GM23338 (cell line): ENCODE results near the gene EHMT2. TPM values are rescaled to one million over a fixed set of nuclear protein-coding genes. Genes with fewer than 3 reads are reported as not detected.

Source experiments
- ATAC-seq: fragments of 200-7000 bp; cut with Tn5 transposase; 3 replicates; pipeline ENCODE4 v1.9.1; 2020
- DNase-seq: peaks from one replicate; pipeline ENCODE4 v3.0.0-alpha.2; 2015; ENCODE audit warnings: low spot score
- H2AFZ ChIP-seq: fragments of 200-600 bp; sonication (generic); 2 replicates; pipeline ENCODE4 v1.8.0; 2016; ENCODE audit warnings: antibody characterized with exemption, mild to moderate bottlenecking, moderate library complexity
- H3F3A ChIP-seq: fragments of 200-600 bp; sonication (generic); replicated peaks from 2 replicates; pipeline ENCODE4 v1.8.0; 2017; ENCODE audit warnings: antibody characterized with exemption, mixed run types, low read depth
- H3K27ac ChIP-seq: fragments of 200-600 bp; sonication (generic); 2 replicates; pipeline ENCODE4 v1.6.1; 2016; ENCODE audit warnings: low read depth
- H3K27me3 ChIP-seq: fragments of 200-600 bp; sonication (generic); 2 replicates; pipeline ENCODE4 v1.8.0; 2016; ENCODE audit warnings: mild to moderate bottlenecking, mixed run types, moderate library complexity; ENCODE audit not compliant: insufficient read depth
- H3K36me3 ChIP-seq: fragments of 200-600 bp; sonication (generic); 2 replicates; pipeline ENCODE4 v1.8.0; 2016; ENCODE audit warnings: mild to moderate bottlenecking; ENCODE audit not compliant: insufficient read depth
- H3K4me1 ChIP-seq: fragments of 200-600 bp; sonication (generic); 2 replicates; pipeline ENCODE4 v1.8.0; 2016; ENCODE audit warnings: mild to moderate bottlenecking, moderate library complexity; ENCODE audit not compliant: insufficient read depth
- H3K4me2 ChIP-seq: fragments of 200-600 bp; sonication (generic); 2 replicates; pipeline ENCODE4 v1.7.1; 2017; ENCODE audit warnings: mixed run types
- H3K4me3 ChIP-seq: fragments of 200-600 bp; sonication (generic); 2 replicates; pipeline ENCODE4 v1.6.1; 2016; ENCODE audit warnings: mixed run types
- H3K79me2 ChIP-seq: fragments of 200-600 bp; sonication (generic); replicated peaks from 2 replicates; pipeline ENCODE4 v1.8.0; 2017; ENCODE audit warnings: mild to moderate bottlenecking; ENCODE audit not compliant: insufficient read depth
- H3K9me2 ChIP-seq: fragments of 200-600 bp; sonication (generic); 2 replicates; pipeline ENCODE4 v1.8.0; 2017; ENCODE audit not compliant: insufficient read depth
- H4K20me1 ChIP-seq: fragments of 200-600 bp; sonication (generic); replicated peaks from 2 replicates; pipeline ENCODE4 v1.8.0; 2017; ENCODE audit warnings: mild to moderate bottlenecking; ENCODE audit not compliant: insufficient read depth
- H3K27ac Mint-ChIP-seq: 2 replicates; pipeline ENCODE4 v1.8.0; 2020; ENCODE audit warnings: inconsistent platforms, mild to moderate bottlenecking, moderate library complexity, mixed read lengths
- H3K27me3 Mint-ChIP-seq: 3 replicates; pipeline ENCODE4 v1.8.0; 2022; ENCODE audit warnings: low read depth, mild to moderate bottlenecking, moderate library complexity, mixed read lengths, inconsistent platforms; ENCODE audit not compliant: insufficient read depth, poor library complexity
- H3K36me3 Mint-ChIP-seq: 3 replicates; pipeline ENCODE4 v1.8.0; 2021; ENCODE audit warnings: low read depth, mild to moderate bottlenecking, inconsistent platforms, moderate library complexity, mixed read lengths
- H3K4me1 Mint-ChIP-seq: 3 replicates; pipeline ENCODE4 v1.8.0; 2020; ENCODE audit warnings: mild to moderate bottlenecking, inconsistent platforms, mixed read lengths
- H3K4me3 Mint-ChIP-seq: 3 replicates; pipeline ENCODE4 v1.8.0; 2021; ENCODE audit warnings: moderate library complexity, mild to moderate bottlenecking, inconsistent platforms, mixed read lengths
- H3K9me3 Mint-ChIP-seq: 3 replicates; pipeline ENCODE4 v1.8.0; 2020; ENCODE audit warnings: moderate library complexity, mild to moderate bottlenecking, inconsistent platforms, mixed read lengths
- CTCF ChIP-seq, 2 experiments: fragments of 200-600 bp in 1 of 2; sonication (generic) in 1 of 2; conservative IDR thresholded peaks; 2 replicates each; pipeline versions ENCODE4 v1.5.1 to v1.6.1; 2016 to 2017; ENCODE audit warnings: antibody characterized with exemption in 2 of 2, low read depth in 2 of 2, mild to moderate bottlenecking in 2 of 2, moderate library complexity in 1 of 2
- ETS1 ChIP-seq: IDR thresholded peaks from 2 replicates; pipeline ENCODE4 v1.6.1; 2016; ENCODE audit warnings: antibody characterized with exemption
- EZH2phosphoT487 ChIP-seq: fragments of 200-600 bp; sonication (generic); IDR thresholded peaks from one replicate; pipeline ENCODE4 v1.8.1; 2018; ENCODE audit warnings: antibody characterized with exemption; ENCODE audit not compliant: unreplicated experiment
- JUNB ChIP-seq: IDR thresholded peaks from one replicate; pipeline ENCODE4 v1.6.1; 2016; ENCODE audit warnings: antibody characterized with exemption; ENCODE audit not compliant: unreplicated experiment
- NANOG ChIP-seq: IDR thresholded peaks from 2 replicates; pipeline ENCODE4 v1.6.1; 2016; ENCODE audit warnings: antibody characterized with exemption, borderline replicate concordance
- POLR2AphosphoS5 ChIP-seq: IDR thresholded peaks from 2 replicates; pipeline ENCODE4 v1.6.1; 2016; ENCODE audit warnings: antibody characterized with exemption, low read depth
- REST ChIP-seq: IDR thresholded peaks from one replicate; pipeline ENCODE4 v1.6.1; 2018; ENCODE audit warnings: antibody characterized with exemption; ENCODE audit not compliant: unreplicated experiment
- STAT1 ChIP-seq: IDR thresholded peaks from one replicate; pipeline ENCODE4 v1.6.1; 2016; ENCODE audit warnings: antibody characterized with exemption; ENCODE audit not compliant: unreplicated experiment
- ZNF114 ChIP-seq: fragments of 250-450 bp; sonication (Bioruptor Pico); IDR thresholded peaks from 2 replicates; pipeline ENCODE4 v1.5.0; 2020; ENCODE audit warnings: mild to moderate bottlenecking, moderate library complexity
- ZNF331 ChIP-seq: fragments of 250-450 bp; sonication (Bioruptor Pico); IDR thresholded peaks from 2 replicates; pipeline ENCODE4 v1.5.0; 2020; ENCODE audit warnings: low read depth, mild to moderate bottlenecking, moderate library complexity
- polyA plus RNA-seq: library from polyadenylated mRNA; unstranded; fragments of >200 nt; fragmentation: Nextera tagmentation; extraction: Ambion mirVana; gene quantifications from 2 replicates; pipeline ENCODE4 v1.2.1, GENCODE V29; 2016
- total RNA-seq: library from RNA; depleted of rRNA; stranded (reverse); fragments of >200 nt; shearing (Covaris generic); gene quantifications from 2 replicates; pipeline ENCODE4 v1.2.3, GENCODE V29; 2014

The EHMT2 gene
- total and polyA plus RNA-seq, 2 experiments from 2014 or later = 113 to 193 TPM

- no peak for TF ChIP-seq REST
- TF ChIP-seq CTCF (conservative IDR thresholded peaks at IDR 0.05; ENCODE audit: low read depth in 2 of 2) = no peak
- TF ChIP-seq STAT1 = no peak
- TF ChIP-seq ETS1 = no peak
- no peak for TF ChIP-seq NANOG
- TF ChIP-seq EZH2phosphoT487 = no peak
- no peak for TF ChIP-seq POLR2AphosphoS5
- TF ChIP-seq ZNF114 (CRISPR knock-in tag) = no peak
These were observed 32.0 kb downstream of the EHMT2 start (continued) for GRCh38 chr6:31865205-31866118.

GRCh38 chr6:31864818-31865204 lies 32.7 kb downstream of the EHMT2 start:
- DNase-seq = no peak
- Mint-ChIP-seq H3K4me1 (peaks cover 8% of the 10 kb centered on the region), H3K4me3 (peak overlapping the region; percentile 95), H3K27me3 (peaks cover 21% of the 10 kb centered on the region), H3K36me3 (peaks cover 5% of the 10 kb centered on the region), H3K9me3 (peaks cover 2% of the 10 kb centered on the region; the same call in 1 of the 3 replicates), H3K27ac (no peak overlapping the region; the same call in none of the 2 replicates)
- H3K9me2 ChIP-seq = no peaks in the 10 kb centered on the region
- H3F3A ChIP-seq = peaks cover 8% of the 10 kb centered on the region; the same call in 1 of the 2 replicates
- peaks cover 8% of the 10 kb centered on the region; the same call in 1 of the 2 replicates for H3K79me2 ChIP-seq
- peaks cover 3% of the 10 kb centered on the region; the same call in 1 of the 2 replicates for H4K20me1 ChIP-seq
- H3K4me3 ChIP-seq = no peak overlapping the region
- H3K36me3 ChIP-seq = no peaks in the 10 kb centered on the region
- H3K27ac ChIP-seq = no peak overlapping the region
- peaks cover 12% of the 10 kb centered on the region; the same call in 1 of the 2 replicates for H3K4me1 ChIP-seq
- H2AFZ ChIP-seq = no peak overlapping the region
- H3K27me3 ChIP-seq = no peaks in the 10 kb centered on the region
- ATAC-seq = no peak
- H3K4me2 ChIP-seq = no peak overlapping the region
- no peak for TF ChIP-seq CTCF (conservative IDR thresholded peaks at IDR 0.05; ENCODE audit: low read depth in 2 of 2)
- TF ChIP-seq POLR2AphosphoS5 = no peak
- no peak for TF ChIP-seq ZNF331 (CRISPR knock-in tag)
- no peak for TF ChIP-seq ETS1
- TF ChIP-seq STAT1 = no peak
- no peak for TF ChIP-seq JUNB
- no peak for TF ChIP-seq REST
